ENCODE results near the gene NKX3-2. TPM values are rescaled to one million over a fixed set of nuclear protein-coding genes. Genes with fewer than 3 reads are reported as not detected.

The NKX3-2 gene
- total RNA-seq, 1 experiment from 2014 or later: 0.07 TPM

- Histone ChIP-seq H3K36me3 (ENCODE audit: low read depth, low read length) (no peaks in the 10 kb centered on the region), H3K4me1 (ENCODE audit: insufficient read depth, low read length) (no peaks in the 10 kb centered on the region), H3K4me2 (ENCODE audit: low read length) (no peak overlapping the region), H3K9ac (ENCODE audit: low read length) (no peak overlapping the region), H3K79me2 (ENCODE audit: low read length) (no peaks in the 10 kb centered on the region), H3K27ac (ENCODE audit: low read length) (no peak overlapping the region), H3F3A (ENCODE audit: low read length, unreplicated experiment) (no peaks in the 10 kb centered on the region), H2AFZ (ENCODE audit: low read length) (no peak overlapping the region), H3K4me3 (ENCODE audit: low read length) (no peak overlapping the region), H3K9me3 (ENCODE audit: low read length) (no peaks in the 10 kb centered on the region), H3K9me2 (replicated peaks; ENCODE audit: low read length) (no peaks in the 10 kb centered on the region), H4K20me1 (ENCODE audit: low read length) (no peaks in the 10 kb centered on the region), H3K27me3 (ENCODE audit: low read length) (peaks cover 36% of the 10 kb centered on the region)
- no TSS peak for BruUV-seq (replicated peaks)
- POLR2A ChIA-PET (ENCODE audit: unreplicated experiment): no interaction called here
- intact Hi-C loops (cut with micrococcal nuclease): no loop called here
- no peak for DNase-seq
- TF ChIP-seq CTCF (conservative IDR thresholded peaks at IDR 0.05; ENCODE audit: low read depth, low read length) (no peak), EZH2phosphoT487 (IDR thresholded peaks at IDR 0.05; ENCODE audit: borderline replicate concordance, low read length) (no peak), EZH2 (IDR thresholded peaks at IDR 0.05; ENCODE audit: low read length, unreplicated experiment) (no peak)
- CTCF ChIA-PET: no interaction called here
- ATAC-seq: no peak
Measured at GRCh38 chr4:13527192-13527980, 16.9 kb downstream of the NKX3-2 start.

GRCh38 chr4:13526658-13527057 lies 17.6 kb downstream of the NKX3-2 start:
- no peak overlapping the region for H3K27ac ChIP-seq (ENCODE audit: low read length)
- ChIA-PET CTCF (no interaction called here), POLR2A (ENCODE audit: unreplicated experiment) (no interaction called here)
- BruUV-seq (replicated peaks): no TSS peak
- ATAC-seq (no peak), DNase-seq (no peak)
- no peaks in the 10 kb centered on the region for H3K9me3 ChIP-seq (ENCODE audit: low read length)
- intact Hi-C loops (cut with micrococcal nuclease): no loop called here
- H3K4me3 ChIP-seq (ENCODE audit: low read length): no peak overlapping the region
- no peaks in the 10 kb centered on the region for H4K20me1 ChIP-seq (ENCODE audit: low read length)
- peaks cover 36% of the 10 kb centered on the region for H3K27me3 ChIP-seq (ENCODE audit: low read length)
- TF ChIP-seq CTCF (conservative IDR thresholded peaks at IDR 0.05; ENCODE audit: low read depth, low read length) (no peak), EZH2phosphoT487 (IDR thresholded peaks at IDR 0.05; ENCODE audit: borderline replicate concordance, low read length) (no peak), EZH2 (IDR thresholded peaks at IDR 0.05; ENCODE audit: low read length, unreplicated experiment) (no peak)
- H3K36me3 ChIP-seq (ENCODE audit: low read depth, low read length): no peaks in the 10 kb centered on the region
- no peak overlapping the region for H3K4me2 ChIP-seq (ENCODE audit: low read length)
- no peaks in the 10 kb centered on the region for H3K9me2 ChIP-seq (replicated peaks; ENCODE audit: low read length)
- no peak overlapping the region for H2AFZ ChIP-seq (ENCODE audit: low read length)
- H3K9ac ChIP-seq (ENCODE audit: low read length): no peak overlapping the region
- H3K4me1 ChIP-seq (ENCODE audit: insufficient read depth, low read length): no peaks in the 10 kb centered on the region
- no peaks in the 10 kb centered on the region for H3F3A ChIP-seq (ENCODE audit: low read length, unreplicated experiment)
- H3K79me2 ChIP-seq (ENCODE audit: low read length): no peaks in the 10 kb centered on the region

GRCh38 chr4:13525606-13526281 lies 18.6 kb downstream of the NKX3-2 start:
- Histone ChIP-seq H3K27me3 (ENCODE audit: low read length) (peaks cover 36% of the 10 kb centered on the region), H3K79me2 (ENCODE audit: low read length) (no peaks in the 10 kb centered on the region), H3K4me2 (ENCODE audit: low read length) (no peak overlapping the region), H3K36me3 (ENCODE audit: low read depth, low read length) (no peaks in the 10 kb centered on the region), H3F3A (ENCODE audit: low read length, unreplicated experiment) (no peaks in the 10 kb centered on the region), H3K4me3 (ENCODE audit: low read length) (no peak overlapping the region), H2AFZ (ENCODE audit: low read length) (no peak overlapping the region), H3K4me1 (ENCODE audit: insufficient read depth, low read length) (no peaks in the 10 kb centered on the region), H4K20me1 (ENCODE audit: low read length) (no peaks in the 10 kb centered on the region), H3K9me2 (replicated peaks; ENCODE audit: low read length) (no peaks in the 10 kb centered on the region), H3K27ac (ENCODE audit: low read length) (no peak overlapping the region), H3K9ac (ENCODE audit: low read length) (no peak overlapping the region), H3K9me3 (ENCODE audit: low read length) (no peaks in the 10 kb centered on the region)
- no peak for TF ChIP-seq CTCF (conservative IDR thresholded peaks at IDR 0.05; ENCODE audit: low read depth, low read length)
- TF ChIP-seq EZH2phosphoT487 (IDR thresholded peaks at IDR 0.05; ENCODE audit: borderline replicate concordance, low read length): no peak
- TF ChIP-seq EZH2 (IDR thresholded peaks at IDR 0.05; ENCODE audit: low read length, unreplicated experiment): no peak
- no peak for ATAC-seq
- no peak for DNase-seq
- intact Hi-C loops (cut with micrococcal nuclease): no loop called here
- POLR2A ChIA-PET (ENCODE audit: unreplicated experiment): no interaction called here
- BruUV-seq (replicated peaks): no TSS peak
- CTCF ChIA-PET: no interaction called here
